Smooth muscle cell (in vitro differentiated cells): ENCODE results near the gene DGKB. TPM values are rescaled to one million over a fixed set of nuclear protein-coding genes. Genes with fewer than 3 reads are reported as not detected.
A peak's percentile ranks its signal among the peaks of the same experiment; 100 is the strongest.

Experiments used
- DNase-seq: peaks from one replicate; lab custom pipeline; 2025; ENCODE audit not compliant: unreplicated experiment; lab: John Stamatoyannopoulos, UW
- H2AFZ ChIP-seq: fragments of 200-600 bp; sonication (generic); 2 replicates; pipeline ENCODE4 v1.6.0; 2016; ENCODE audit warnings: antibody characterized with exemption, low read depth, mild to moderate bottlenecking
- H3F3A ChIP-seq: fragments of 200-600 bp; sonication (generic); 2 replicates; pipeline ENCODE4 v1.6.0; 2017; ENCODE audit warnings: antibody characterized with exemption, low read depth
- H3K27ac ChIP-seq: fragments of 200-600 bp; sonication (generic); 2 replicates; pipeline ENCODE4 v1.5.1; 2016; ENCODE audit warnings: low read depth, mild to moderate bottlenecking
- H3K27me3 ChIP-seq: fragments of 200-600 bp; sonication (generic); 2 replicates; pipeline ENCODE4 v1.6.1; 2016; ENCODE audit warnings: low read depth, mild to moderate bottlenecking
- H3K36me3 ChIP-seq: fragments of 200-600 bp; sonication (generic); 2 replicates; pipeline ENCODE4 v1.5.1; 2016; ENCODE audit warnings: low read depth
- H3K4me1 ChIP-seq: fragments of 200-600 bp; sonication (generic); 2 replicates; pipeline ENCODE4 v1.5.1; 2016; ENCODE audit warnings: low read depth
- H3K4me2 ChIP-seq: fragments of 200-600 bp; sonication (generic); 2 replicates; pipeline ENCODE4 v1.6.0; 2016; ENCODE audit warnings: mild to moderate bottlenecking
- H3K4me3 ChIP-seq: fragments of 200-600 bp; sonication (generic); 2 replicates; pipeline ENCODE4 v1.5.1; 2016; ENCODE audit warnings: mild to moderate bottlenecking
- H3K79me2 ChIP-seq: fragments of 200-600 bp; sonication (generic); 2 replicates; pipeline ENCODE4 v1.6.0; 2016; ENCODE audit warnings: low read depth, mild to moderate bottlenecking
- H3K9ac ChIP-seq: fragments of 200-600 bp; sonication (generic); 2 replicates; pipeline ENCODE4 v1.6.0; 2016; ENCODE audit warnings: low read depth
- H3K9me3 ChIP-seq: fragments of 200-600 bp; sonication (generic); replicated peaks from 2 replicates; pipeline ENCODE4 v1.5.1; 2016; ENCODE audit warnings: low read depth
- H4K20me1 ChIP-seq: fragments of 200-600 bp; sonication (generic); 2 replicates; pipeline ENCODE4 v1.6.0; 2016; ENCODE audit warnings: low read depth
- WGBS: methylation state at CpG from one replicate; pipeline ENCODE4 v1.1.7; 2016; ENCODE audit warnings: low lambda C conversion rate; 5-methylcytosine and 5-hydroxymethylcytosine counted together
- polyA plus RNA-seq: library from polyadenylated mRNA; unstranded; fragments of >200 nt; fragmentation: Nextera tagmentation; extraction: Ambion mirVana; gene quantifications from 2 replicates; pipeline ENCODE4 v1.2.1, GENCODE V29; 2016
- total RNA-seq: library from RNA; depleted of rRNA; stranded (reverse); fragments of >200 nt; gene quantifications from 2 replicates; pipeline ENCODE4 v1.2.3, GENCODE V29; 2014
- TF ChIP-seq, protein P1 (sequence below): fragments of 200-600 bp; sonication (generic); IDR thresholded peaks from 2 replicates; pipeline ENCODE4 v1.5.1; 2017; ENCODE audit warnings: borderline replicate concordance, mild to moderate bottlenecking, antibody characterized with exemption; ENCODE audit not compliant: insufficient read depth, poor library complexity, severe bottlenecking

The DGKB gene
- total and polyA plus RNA-seq, 2 experiments from 2014 or later: not detected

DNA sequence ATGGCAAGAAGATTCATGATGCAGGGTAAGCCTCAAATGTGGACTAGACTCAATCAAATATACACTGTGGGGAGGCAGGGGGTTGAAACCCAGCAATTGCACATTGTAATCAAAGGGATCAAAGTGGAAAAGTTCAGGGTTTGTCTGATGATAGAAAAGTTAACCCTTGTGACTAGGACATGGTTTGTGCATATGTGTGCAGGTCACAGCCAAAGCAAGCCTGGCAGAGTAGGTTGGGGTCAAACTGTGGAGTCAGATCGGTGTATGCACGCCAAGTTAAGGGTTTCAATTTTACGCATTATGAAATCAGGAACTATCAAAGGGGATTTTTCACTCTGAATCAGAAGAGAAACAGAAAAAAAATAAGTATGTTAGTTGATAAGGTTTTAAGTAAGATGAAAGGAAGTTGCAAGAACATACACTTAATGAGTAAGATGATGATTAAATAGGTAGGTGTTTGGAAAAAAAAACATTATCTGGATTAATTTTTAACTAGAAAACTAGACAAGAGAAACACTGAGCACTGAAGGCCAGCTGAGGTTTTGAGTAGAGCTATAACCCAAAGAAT is 188.3 kb downstream of the DGKB start:
- Histone ChIP-seq H3K27ac (no peak overlapping the region), H3K9me3 (no peaks in the 10 kb centered on the region), H2AFZ (no peak overlapping the region), H3K4me1 (no peaks in the 10 kb centered on the region), H3K27me3 (no peaks in the 10 kb centered on the region), H3F3A (no peaks in the 10 kb centered on the region), H3K4me2 (no peak overlapping the region), H3K4me3 (no peak overlapping the region), H3K36me3 (no peaks in the 10 kb centered on the region), H3K79me2 (no peaks in the 10 kb centered on the region), H4K20me1 (no peaks in the 10 kb centered on the region), H3K9ac (no peak overlapping the region)
- no peak for DNase-seq
- 94% methylated on average over 3 of the region's 3 CpGs for WGBS
- TF ChIP-seq, protein P1, sequence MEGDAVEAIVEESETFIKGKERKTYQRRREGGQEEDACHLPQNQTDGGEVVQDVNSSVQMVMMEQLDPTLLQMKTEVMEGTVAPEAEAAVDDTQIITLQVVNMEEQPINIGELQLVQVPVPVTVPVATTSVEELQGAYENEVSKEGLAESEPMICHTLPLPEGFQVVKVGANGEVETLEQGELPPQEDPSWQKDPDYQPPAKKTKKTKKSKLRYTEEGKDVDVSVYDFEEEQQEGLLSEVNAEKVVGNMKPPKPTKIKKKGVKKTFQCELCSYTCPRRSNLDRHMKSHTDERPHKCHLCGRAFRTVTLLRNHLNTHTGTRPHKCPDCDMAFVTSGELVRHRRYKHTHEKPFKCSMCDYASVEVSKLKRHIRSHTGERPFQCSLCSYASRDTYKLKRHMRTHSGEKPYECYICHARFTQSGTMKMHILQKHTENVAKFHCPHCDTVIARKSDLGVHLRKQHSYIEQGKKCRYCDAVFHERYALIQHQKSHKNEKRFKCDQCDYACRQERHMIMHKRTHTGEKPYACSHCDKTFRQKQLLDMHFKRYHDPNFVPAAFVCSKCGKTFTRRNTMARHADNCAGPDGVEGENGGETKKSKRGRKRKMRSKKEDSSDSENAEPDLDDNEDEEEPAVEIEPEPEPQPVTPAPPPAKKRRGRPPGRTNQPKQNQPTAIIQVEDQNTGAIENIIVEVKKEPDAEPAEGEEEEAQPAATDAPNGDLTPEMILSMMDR: no peak

DNA sequence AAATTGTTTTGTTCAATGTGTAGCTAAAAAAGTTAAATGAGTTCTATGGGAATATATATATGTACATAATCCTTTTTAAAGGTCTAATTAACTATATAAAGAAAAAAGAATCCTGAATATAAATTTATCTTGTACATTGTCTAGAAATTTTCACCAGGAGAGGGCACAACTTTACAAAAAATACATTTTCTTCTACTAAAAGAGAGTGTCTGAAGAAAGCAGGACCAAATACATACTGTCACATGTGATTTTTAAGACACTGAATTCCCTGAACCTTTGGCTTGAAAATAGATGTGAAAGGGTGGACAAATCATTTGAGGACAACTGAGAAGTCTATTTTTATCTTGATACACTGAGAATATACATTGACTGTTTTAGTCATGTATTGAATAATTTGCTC is 204.3 kb downstream of the DGKB start:
- Histone ChIP-seq H3K79me2 (no peaks in the 10 kb centered on the region), H4K20me1 (no peaks in the 10 kb centered on the region), H3K4me3 (no peak overlapping the region), H3K27me3 (no peaks in the 10 kb centered on the region), H3K9ac (no peak overlapping the region), H3K27ac (no peak overlapping the region), H2AFZ (no peak overlapping the region), H3K4me1 (no peaks in the 10 kb centered on the region), H3K36me3 (no peaks in the 10 kb centered on the region), H3F3A (no peaks in the 10 kb centered on the region), H3K4me2 (no peak overlapping the region), H3K9me3 (no peaks in the 10 kb centered on the region)
- TF ChIP-seq, protein P1: no peak
- no peak for DNase-seq

DNA sequence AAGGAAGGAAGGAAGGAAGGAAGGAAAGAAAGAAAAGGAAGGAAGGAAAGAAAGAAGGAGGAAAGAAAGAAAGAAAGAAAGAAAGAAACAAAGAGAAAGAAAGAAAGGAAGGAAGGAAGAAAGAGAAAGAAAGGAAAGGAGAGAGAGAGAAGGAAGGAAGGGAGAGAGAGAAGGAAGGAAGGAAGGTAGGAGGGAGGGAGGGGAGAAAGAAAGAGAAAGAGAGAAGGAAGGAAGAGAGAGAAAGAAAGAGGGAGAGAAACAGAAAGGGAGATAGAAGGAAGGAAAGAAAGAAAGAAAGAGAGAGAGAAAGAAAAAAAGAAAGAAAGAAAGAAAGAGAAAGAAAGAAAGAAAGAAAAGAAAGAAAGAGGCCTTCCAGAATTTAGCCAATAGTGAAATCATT is 204.9 kb downstream of the DGKB start:
- Histone ChIP-seq H4K20me1 (no peaks in the 10 kb centered on the region), H3K27me3 (no peaks in the 10 kb centered on the region), H3K4me3 (no peak overlapping the region), H3K9ac (no peak overlapping the region), H3F3A (no peaks in the 10 kb centered on the region), H3K79me2 (no peaks in the 10 kb centered on the region), H3K9me3 (no peaks in the 10 kb centered on the region), H3K4me1 (no peaks in the 10 kb centered on the region), H3K27ac (no peak overlapping the region), H2AFZ (no peak overlapping the region), H3K36me3 (no peaks in the 10 kb centered on the region), H3K4me2 (no peak overlapping the region)
- DNase-seq: no peak
- TF ChIP-seq, protein P1: no peak

- H3F3A ChIP-seq: no peaks in the 10 kb centered on the region
- 5% methylated on average over 3 of the region's 3 CpGs for WGBS
- TF ChIP-seq, protein P1: peak; percentile 98
- no peaks in the 10 kb centered on the region for H3K27me3 ChIP-seq
- H3K36me3 ChIP-seq: no peaks in the 10 kb centered on the region
- H3K9me3 ChIP-seq: no peaks in the 10 kb centered on the region
- H2AFZ ChIP-seq: no peak overlapping the region
- no peak overlapping the region for H3K27ac ChIP-seq
- DNase-seq: peak; percentile 1
- H4K20me1 ChIP-seq: no peaks in the 10 kb centered on the region
- no peak overlapping the region for H3K9ac ChIP-seq
- no peak overlapping the region for H3K4me3 ChIP-seq
- H3K4me1 ChIP-seq: no peaks in the 10 kb centered on the region
- no peaks in the 10 kb centered on the region for H3K79me2 ChIP-seq
- no peak overlapping the region for H3K4me2 ChIP-seq
Measured at GRCh38 chr7:14691597-14692203, 210.9 kb downstream of the DGKB start.
